GM19467 (cell line): ENCODE results near the gene KPNA3.
A peak's percentile ranks its signal among the peaks of the same experiment; 100 is the strongest.
"Not testable (repeated sequence)": the region's sequence is repeated elsewhere in the genome, so short reads cannot be mapped to it uniquely, and the experiment has no call there.

Experiments used
- ATAC-seq: cut with Tn5 transposase; IDR thresholded peaks from one replicate; pipeline ENCODE4 v1.9.1; 2021; ENCODE audit warnings: mild to moderate bottlenecking, moderate library complexity; ENCODE audit not compliant: unreplicated experiment

Gene KPNA3

DNA sequence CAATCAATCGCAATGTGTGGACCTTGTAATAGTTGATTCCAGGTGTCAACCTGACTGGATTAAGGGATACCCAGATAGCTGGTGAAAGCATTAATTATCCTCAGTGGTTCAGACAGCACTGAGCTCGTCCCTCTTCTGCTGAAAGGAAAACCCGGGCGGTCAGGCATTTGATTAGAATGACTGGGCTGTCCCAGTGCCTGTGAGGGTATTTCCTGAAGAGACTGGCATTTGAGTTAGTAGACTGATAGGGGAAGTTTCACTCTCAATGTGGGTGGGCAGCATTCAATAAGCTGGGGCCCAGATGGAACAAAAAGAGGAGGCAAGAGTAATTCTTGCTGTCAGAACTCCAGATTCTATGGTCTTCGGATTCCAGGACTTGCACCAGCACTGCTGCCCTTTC lies 31.9 kb downstream of the KPNA3 start:
- no peak for ATAC-seq

DNA sequence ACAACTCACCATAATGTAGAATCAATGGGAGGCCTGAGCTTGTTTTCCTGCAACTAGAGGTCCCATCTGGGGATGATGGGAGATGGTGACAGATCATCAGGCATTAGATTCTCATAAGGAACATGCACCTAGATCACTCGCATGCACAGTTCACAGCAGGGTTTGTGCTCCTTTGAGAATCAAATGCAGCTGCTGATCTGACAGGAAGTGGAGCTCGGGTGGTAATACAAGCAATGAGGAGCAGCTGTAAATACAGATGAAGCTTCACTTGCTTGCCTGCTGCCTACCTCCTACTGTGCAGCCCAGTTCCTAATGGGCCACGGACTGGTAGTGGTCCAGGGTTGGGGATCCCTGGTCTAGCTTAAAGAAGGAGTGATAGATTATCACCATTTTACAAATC lies 33.0 kb downstream of the KPNA3 start:
- ATAC-seq: no peak

DNA sequence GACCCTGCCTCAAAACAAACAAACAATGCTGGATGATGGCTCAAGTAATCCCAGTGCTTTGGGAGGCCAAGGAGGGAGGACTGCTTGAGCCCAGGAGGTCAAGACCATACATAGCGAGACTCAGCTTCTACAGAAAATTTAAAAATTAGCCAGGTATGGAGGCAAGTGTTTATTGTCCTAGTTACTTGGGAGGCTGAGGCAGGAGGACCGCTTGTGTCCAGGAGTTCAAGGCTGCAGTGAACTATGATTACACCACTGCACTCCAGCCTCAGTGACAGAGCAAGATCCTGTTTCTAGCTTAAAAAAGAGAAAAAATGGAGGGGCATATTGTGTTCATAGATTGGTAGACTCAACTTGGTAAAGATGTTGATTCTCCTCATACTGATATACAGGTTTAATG lies 36.2 kb downstream of the KPNA3 start:
- ATAC-seq: no peak

DNA sequence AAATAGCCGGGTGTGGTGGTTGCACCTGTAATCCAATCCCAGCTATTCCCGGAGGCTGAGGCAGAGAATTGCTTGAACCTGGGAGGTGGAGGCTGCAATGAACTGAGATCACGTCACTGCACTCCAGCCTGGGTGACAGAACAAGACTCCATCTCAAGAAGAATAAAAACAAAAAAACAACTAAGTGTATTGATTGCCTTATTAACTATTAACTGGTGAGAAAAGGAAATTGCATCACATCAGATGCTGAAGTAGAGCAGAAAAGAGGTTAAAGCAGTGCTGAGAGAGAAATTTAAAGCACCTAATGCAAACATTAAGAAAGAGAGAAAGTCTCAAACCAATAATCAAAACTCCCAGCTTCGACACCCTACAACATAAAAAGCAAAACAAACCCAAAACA lies 38.3 kb downstream of the KPNA3 start:
- ATAC-seq: no peak

DNA sequence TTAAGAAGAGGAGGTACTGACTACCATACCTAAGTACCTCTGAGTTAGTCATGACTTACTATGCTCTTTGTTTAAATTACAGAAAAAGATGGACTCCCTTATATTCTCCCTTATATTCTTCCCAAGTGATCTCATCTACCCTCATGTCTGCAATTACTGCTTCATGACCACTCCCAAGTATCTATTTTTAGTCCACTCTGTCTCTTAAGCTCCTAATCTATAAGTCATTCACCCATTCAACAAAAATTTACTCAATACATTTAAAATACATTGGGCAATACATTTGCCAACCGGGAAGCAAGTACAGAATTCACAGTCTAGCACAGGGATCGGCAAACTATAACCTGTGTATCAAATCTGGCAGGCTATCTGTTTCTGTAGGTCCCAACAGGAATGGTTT lies 42.6 kb downstream of the KPNA3 start:
- no peak for ATAC-seq

DNA sequence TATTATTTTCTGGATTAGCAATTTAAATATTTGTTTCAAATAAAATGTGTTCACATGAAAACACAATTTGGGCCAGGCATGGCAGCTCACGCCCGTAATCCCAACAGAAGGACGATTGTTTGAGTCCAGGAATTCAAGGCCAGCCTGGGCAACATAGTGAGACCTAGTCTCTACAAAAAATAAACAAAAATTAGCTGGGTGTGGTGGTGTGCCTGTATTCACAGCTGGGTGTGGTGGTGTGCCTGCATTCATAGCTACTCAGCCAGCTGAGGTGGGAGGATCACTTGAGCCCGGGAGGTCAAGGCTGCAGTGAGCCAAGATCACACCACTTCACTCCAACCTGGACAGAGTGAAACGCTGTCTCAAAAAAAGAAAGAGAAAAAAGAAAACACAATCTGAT lies 46.4 kb downstream of the KPNA3 start:
- no peak for ATAC-seq

DNA sequence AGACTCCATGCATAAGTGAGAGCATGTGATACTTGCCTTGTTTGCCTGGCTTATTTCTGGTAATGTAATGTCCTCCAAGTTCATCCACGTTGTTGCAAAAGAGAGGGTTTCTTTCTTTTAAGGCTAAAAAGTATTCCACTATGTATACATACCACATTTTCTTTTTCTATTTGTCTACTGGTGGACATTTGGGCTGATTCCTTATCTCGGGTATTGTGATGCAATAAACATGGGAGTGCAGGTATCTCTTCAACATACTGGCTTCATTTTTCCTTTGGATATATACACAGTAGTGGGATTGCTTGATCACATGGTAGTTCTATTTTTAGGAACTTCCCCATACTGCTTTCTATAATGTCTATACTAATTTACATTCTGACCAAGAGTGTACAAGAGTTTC lies 51.6 kb downstream of the KPNA3 start:
- ATAC-seq: no peak

DNA sequence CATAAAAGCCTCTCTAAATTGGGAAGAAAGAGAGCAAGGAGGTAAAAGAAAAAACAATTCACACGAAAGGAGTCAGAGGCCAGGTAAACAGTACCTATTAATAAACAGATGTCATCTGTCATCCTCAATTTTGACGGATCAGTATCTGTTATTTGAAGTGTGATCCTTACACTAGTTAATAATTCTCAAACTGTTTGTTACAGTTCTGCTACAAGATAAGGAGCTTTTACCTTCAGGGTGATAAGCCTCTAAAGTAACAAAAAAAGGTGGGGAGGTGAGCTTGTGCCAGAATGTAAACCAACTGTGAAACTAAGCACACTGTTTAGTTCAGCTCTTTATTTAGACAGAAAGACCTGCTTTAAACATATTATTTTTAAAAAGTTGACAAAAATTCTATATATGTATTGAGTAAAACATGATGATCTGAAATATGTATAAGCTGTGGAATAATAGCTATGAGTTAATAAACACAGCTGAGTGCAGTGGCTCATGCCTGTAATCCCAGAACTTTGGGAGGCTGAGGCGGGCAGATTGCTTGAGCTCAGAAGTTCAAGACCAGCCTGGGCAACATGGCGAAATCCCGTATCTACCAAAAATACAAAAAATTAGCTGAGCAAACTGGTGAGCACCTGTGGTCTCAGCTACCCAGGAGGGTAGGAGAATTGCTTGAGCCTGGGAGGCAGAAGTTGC lies 52.8 kb downstream of the KPNA3 start:
- no peak for ATAC-seq

DNA sequence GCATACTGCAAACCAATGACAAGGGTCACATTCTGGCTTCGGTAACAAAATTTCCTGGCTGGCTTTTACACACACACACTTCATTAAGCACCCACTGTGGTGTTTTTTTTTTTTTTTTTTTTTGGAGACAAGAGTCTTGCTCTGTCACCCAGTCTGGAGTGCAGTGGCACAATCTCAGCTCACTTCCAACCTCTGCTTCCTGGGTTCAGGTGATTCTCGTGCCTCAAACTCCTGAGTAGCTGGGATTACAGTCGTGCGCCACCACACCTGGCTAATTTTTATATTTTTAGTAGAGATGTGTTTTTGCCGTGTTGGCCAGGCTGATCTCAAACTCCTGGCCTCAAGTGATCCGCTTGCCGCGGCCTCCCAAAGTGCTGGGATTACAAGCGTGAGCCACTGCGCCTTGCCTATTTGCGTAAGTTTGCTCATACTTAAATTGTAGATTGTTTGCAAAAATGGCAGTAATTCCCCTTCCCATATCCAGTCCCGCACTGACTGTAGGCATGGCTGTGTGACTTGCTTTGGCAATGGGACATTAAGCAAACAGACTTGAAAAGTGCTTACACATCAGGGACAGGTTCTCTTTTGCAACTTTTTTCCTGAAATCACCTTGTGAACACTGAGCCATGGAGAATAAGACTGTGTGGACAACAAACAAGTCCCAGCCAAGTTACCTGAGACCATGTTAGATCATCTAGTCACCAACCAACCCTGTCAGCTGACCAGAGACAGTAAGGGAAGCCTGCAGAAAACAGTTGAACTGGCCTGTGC lies 59.1 kb downstream of the KPNA3 start:
- ATAC-seq: no peak

DNA sequence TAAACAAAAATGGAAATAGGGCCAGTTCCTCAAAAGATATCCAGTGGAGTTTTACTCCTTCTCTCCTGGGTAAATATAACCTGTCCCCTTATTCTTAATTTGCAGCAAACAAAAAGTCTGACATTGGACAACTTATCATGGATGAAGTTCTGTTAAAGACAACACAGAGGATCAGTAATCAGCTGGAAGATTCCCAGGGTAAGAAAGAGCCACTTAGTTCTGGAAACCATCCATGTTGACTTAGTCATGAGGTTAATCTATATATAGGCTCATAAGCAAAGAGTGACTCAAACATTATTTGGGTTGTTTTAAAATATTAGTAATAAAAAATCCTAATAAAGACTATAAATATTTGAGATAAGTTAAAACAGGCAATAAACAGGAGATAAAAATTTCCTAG lies 60.7 kb downstream of the KPNA3 start:
- no peak for ATAC-seq

DNA sequence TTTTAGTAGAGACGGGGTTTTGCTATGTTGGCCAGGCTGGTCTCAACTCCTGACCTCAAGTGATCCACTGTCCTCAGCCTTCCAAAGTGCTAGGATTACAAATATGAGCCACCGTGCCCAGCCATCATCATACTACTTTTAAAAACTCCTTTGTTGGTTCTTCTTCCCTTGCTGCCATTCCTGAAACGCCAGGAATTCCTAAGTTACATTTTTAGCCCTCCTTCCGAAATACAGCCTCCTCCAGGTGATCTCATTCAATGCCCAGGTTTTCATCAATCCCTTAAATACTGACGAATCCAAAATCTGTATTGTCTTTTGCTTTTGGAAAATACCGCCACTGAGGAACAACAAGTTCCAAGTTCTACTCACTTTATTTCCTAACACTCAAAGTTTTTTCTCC lies 75.9 kb downstream of the KPNA3 start:
- no peak for ATAC-seq

DNA sequence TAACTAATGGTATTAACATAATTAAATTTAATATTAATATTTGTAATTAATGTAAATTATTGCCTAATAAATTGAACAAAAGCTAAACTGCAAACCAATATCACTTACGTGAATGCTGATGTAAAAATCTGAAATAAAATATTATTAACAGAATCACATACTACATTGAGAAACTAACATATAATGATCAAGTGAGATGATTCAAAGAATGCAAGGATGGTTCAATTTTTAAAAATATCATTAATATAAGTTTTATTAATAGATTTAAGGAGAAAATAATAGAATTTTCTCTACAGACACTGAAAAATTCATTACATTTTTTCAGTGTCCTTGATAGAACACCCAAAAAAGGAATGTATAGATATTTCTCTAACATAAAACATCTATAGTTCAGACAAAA lies 77.7 kb downstream of the KPNA3 start:
- no peak for ATAC-seq

DNA sequence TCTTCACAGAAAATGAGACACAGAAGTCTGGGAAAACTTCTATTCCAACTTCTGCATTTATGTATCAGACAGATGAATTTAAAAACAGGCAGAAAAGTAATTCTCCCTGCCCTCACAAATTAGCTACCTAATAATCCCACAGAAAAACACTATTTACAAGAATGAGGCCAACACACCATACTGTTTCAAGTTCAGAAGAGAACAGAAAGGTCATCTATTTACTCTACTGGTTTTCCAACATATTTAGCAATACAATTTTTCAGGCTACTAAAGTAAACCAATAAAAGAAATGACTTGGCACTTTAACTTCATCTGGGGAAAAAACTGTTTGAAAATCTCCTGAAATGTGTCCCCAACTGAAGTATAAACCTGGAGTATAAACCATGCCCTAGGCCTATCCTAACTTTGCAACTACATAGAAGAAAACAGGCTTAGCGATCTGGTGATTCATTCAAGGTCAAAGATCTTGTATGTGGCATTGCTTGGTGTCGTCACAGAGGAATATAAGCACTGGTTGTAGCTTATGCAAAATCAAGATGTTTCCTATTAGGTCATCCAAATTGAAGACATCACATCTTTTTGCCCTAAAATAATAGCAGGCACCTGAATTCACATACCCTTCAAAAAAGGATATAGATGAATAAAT lies 81.1 kb downstream of the KPNA3 start:
- ATAC-seq: no peak

DNA sequence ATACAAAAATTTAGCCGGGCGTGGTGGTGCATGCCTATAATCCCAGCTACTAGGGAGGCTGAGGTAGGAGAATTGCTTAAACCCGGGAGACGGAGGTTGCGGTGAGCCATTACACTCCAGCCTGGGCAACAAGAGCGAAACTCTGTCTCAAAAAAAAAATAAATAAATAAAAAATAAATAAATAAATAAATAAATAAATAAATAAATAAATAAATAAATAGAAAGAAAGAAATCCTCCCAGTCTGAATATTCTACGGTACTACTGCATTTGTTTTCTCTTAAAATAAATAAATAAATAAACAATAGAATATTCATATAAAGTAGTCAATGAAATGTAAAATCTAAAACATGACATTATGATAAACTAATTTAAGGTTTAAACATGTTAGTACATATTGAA lies 88.2 kb downstream of the KPNA3 start:
- ATAC-seq: not testable (repeated sequence)

DNA sequence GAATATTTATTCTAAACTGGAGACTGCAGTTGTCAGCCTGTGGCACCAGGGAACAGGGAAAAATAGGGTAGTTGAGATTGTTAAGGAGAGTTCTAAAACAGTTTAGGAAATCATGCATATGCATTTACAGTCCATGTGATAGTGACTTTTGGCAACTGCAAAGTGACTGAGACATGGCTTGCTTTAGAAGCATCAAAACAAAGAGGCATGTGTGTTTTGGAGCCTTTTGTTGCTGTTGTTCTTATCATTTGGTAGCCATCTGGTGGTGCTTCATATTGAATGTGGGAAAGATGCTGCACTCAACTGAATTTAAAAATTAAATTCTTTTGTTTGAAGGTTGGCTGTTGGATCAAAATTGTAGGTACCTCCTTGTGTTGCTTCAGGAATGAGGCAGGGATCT lies 91.0 kb downstream of the KPNA3 start:
- no peak for ATAC-seq

DNA sequence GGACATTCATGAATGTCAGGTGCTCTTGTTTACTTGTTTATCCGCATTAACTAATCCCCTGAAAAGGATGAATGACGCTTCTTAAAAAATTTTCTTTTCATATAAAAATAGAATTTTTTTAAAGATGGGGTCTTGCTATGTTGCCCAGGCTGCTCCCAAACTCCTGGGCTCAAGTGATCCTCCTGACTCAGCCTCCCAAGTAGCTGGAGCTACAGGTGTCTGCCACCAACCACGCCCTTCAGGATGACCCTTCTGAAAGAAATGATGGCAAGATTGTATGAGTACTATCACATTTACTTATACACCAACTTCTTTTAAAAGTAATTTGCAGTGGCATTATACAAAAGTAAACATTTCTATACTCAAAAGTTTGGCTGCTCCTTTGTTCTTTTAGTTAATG lies 95.0 kb downstream of the KPNA3 start:
- no peak for ATAC-seq

DNA sequence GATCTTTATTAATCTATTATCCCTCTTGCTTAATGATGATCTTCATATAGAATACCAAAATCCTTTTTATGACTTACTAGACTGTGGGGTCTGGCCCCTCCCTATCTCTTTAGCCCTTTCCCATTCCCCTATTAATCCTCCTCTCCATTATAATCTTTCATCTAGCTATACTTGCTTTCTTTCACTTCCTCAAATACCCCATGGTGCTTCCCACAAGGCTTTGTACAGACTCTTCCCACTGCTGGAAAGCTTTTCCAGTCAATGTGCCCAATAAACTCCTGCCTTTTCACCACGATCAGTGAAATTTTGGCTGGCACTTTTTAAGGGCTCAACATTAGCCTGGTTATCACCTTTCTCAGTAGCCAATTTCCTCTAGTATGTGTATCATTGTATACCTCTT lies 98.0 kb downstream of the KPNA3 start:
- no peak for ATAC-seq

DNA sequence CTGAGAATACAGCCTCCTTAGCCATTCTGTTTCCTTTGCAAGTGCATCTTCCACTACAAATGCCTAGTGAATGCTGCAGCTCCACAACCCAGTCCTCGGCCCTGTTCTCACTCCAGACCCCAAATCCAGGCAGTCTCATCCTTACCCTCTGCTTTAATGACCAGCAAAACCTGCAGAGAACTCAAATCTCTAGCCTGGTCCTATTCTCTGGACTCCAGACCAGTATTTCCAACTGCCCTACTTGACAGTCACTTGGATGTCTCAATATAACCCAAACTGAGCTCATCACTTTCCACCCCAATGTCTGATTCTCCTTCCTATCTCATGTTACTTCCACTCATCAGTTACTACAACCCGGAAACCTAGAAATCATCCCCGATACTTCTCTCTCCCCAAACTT lies 98.6 kb downstream of the KPNA3 start:
- no peak for ATAC-seq

DNA sequence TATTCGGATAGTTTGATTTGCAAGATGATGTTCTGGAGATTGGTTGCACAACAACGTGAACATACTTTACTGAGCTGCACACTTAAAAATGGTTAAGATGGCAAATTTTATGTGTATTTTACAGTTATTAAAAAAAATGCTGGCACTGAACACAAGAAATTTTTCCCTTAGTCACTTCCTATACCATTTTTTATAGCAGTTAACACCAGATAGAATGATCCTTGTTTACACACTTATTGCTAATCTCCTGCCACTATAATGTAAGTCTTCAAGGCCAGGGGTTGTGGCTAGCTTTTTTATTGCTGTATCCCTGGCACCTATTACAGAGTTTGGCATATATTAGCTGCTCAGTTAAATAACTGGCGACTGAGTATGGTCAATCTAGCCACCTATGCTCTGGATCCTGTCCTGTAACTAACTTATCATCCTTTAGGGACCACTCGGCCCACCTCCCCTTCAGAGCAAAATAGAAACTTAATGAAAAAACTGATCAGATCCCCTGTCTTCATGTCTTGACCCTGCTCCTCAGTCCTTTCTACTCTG lies 99.2 kb downstream of the KPNA3 start:
- no peak for ATAC-seq

DNA sequence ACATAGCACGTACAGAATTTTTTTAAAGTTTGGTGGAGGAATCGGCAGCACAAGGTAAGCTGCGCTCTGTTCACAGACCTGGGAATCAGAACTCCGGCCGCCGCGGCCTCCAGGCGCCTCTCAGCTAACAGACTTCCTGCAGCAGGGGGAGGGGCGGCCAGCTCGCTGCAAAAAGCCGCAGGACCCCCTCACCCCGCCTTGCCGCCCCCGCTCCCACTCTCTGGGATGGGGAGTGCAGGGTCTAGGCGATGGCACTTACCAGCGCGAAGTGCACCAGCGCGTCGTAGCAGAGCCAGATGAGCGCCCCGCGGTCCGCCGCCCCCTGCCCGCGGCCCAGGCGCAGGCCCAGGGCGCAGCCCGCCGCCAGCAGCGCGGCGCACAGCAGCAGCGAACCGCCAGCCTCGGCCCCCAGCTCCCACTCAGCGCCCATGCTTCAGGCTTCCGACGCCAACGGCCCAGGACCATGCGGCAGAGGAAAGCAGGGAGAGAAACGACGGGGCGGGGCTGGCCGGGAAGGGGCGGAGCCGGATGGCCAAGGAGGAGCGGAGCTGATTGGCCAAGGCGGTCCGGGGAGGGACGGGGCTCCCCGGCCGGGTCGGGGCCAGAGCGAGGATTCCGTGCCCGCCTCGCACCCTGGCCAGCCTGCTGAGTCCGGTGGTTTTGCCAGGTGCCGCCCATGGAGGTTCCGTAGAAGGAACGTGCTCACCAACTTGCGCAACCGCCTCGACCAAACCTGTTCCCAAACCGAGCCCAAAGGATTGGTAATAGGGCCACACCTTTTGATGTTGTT lies 101.3 kb downstream of the KPNA3 start, which contains the start of gene EBPL:
Gene EBPL, minus strand, starts transcription at position 492 of the 790 bp plus-strand sequence. Its CDS starts 62 bp downstream, at position 430.
- ATAC-seq: peak; percentile 95
